ENCODE data around the gene THSD4. TPM values are rescaled to one million over a fixed set of nuclear protein-coding genes. Genes with fewer than 3 reads are reported as not detected.
"Not testable (repeated sequence)": the region's sequence is repeated elsewhere in the genome, so short reads cannot be mapped to it uniquely, and the experiment has no call there.

The THSD4 gene
- total RNA-seq, 1 donor from 2014 or later = 5.1 TPM

- DNase-seq (ENCODE audit: low spot score) = no peak
These were observed 587.2 kb downstream of the THSD4 start for GRCh38 chr15:71702496-71702895.

- no peak for DNase-seq (ENCODE audit: low spot score)
These were observed 589.9 kb downstream of the THSD4 start for GRCh38 chr15:71705151-71705550.

- no peak for DNase-seq (ENCODE audit: low spot score)
These were observed 591.4 kb downstream of the THSD4 start for GRCh38 chr15:71706461-71707229.

- DNase-seq (ENCODE audit: low spot score) = no peak
These were observed 592.2 kb downstream of the THSD4 start for GRCh38 chr15:71707230-71708050.

GRCh38 chr15:71708051-71708429 is 592.8 kb downstream of the THSD4 start:
- DNase-seq (ENCODE audit: low spot score) = no peak

- DNase-seq (ENCODE audit: low spot score) = no peak
These were observed 593.5 kb downstream of the THSD4 start for GRCh38 chr15:71708741-71709140.

GRCh38 chr15:71709808-71710418 is 594.6 kb downstream of the THSD4 start:
- DNase-seq (ENCODE audit: low spot score) = no peak

- DNase-seq (ENCODE audit: low spot score) = no peak
These were observed 596.9 kb downstream of the THSD4 start for GRCh38 chr15:71712182-71712581.

- DNase-seq (ENCODE audit: low spot score) = no peak
These were observed 598.0 kb downstream of the THSD4 start for GRCh38 chr15:71713191-71713809.

- no peak for DNase-seq (ENCODE audit: low spot score)
These were observed 600.6 kb downstream of the THSD4 start for GRCh38 chr15:71715914-71716313.

- DNase-seq (ENCODE audit: low spot score) = no peak
These were observed 601.7 kb downstream of the THSD4 start for GRCh38 chr15:71716990-71717389.

GRCh38 chr15:71718116-71718910 is 603.0 kb downstream of the THSD4 start:
- DNase-seq (ENCODE audit: low spot score) = no peak

GRCh38 chr15:71723344-71723743 is 608.1 kb downstream of the THSD4 start:
- no peak for DNase-seq (ENCODE audit: low spot score)

GRCh38 chr15:71725207-71725955 is 610.1 kb downstream of the THSD4 start:
- DNase-seq (ENCODE audit: low spot score) = not testable (repeated sequence)

GRCh38 chr15:71728881-71729280 is 613.6 kb downstream of the THSD4 start:
- DNase-seq (ENCODE audit: low spot score) = no peak

GRCh38 chr15:71729319-71729718 is 614.0 kb downstream of the THSD4 start:
- no peak for DNase-seq (ENCODE audit: low spot score)

- no peak for DNase-seq (ENCODE audit: low spot score)
These were observed 615.2 kb downstream of the THSD4 start for GRCh38 chr15:71730277-71731144.

- DNase-seq (ENCODE audit: low spot score) = no peak
These were observed 617.4 kb downstream of the THSD4 start for GRCh38 chr15:71732636-71733035.

- no peak for DNase-seq (ENCODE audit: low spot score)
These were observed 617.9 kb downstream of the THSD4 start for GRCh38 chr15:71733122-71733521.

Measured in mesenteric fat pad (tissue), 1 donor.